Bone marrow (tissue), 2 donors: ENCODE data around the gene OR5C1.
"Not testable (repeated sequence)": the region's sequence is repeated elsewhere in the genome, so short reads cannot be mapped to it uniquely, and the experiment has no call there.

ENCODE experiments used
- DNase-seq, 2 donors: peaks; one replicate each; lab custom pipeline; 2025; lab: John Stamatoyannopoulos, UW

The OR5C1 gene

GRCh38 chr9:122788831-122789230, at the start of gene OR5C1:
Gene OR5C1, plus strand, starts transcription at chr9:122788933. Its CDS starts 0 bp downstream, at chr9:122788933.
- no peak for DNase-seq

DNA sequence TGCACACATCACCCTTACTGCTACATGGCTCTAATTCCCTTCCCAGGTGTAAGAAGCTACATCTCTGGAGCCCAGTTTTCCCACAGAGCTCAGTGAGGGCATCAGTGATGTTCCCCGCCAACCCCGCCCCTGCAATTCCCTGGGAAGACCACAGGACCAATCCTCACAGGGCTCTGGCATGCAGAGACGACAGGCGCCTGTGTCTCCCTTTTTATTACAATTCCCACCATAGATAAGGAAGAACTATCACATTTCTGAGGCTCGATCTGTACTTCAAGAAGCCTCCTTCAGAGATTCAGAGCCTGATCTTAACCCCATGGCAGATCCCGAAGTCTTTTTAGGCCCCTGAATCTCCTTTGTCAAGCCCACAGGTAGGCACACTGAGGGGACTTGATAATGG, 46.7 kb upstream of the OR5C1 start, which contains the start of gene OR1L6:
OR1L6 (plus strand) TSS at position 301 of the 400 bp plus-strand sequence. CDS start 7,545 bp downstream, outside the sequence.
- no peak for DNase-seq

DNA sequence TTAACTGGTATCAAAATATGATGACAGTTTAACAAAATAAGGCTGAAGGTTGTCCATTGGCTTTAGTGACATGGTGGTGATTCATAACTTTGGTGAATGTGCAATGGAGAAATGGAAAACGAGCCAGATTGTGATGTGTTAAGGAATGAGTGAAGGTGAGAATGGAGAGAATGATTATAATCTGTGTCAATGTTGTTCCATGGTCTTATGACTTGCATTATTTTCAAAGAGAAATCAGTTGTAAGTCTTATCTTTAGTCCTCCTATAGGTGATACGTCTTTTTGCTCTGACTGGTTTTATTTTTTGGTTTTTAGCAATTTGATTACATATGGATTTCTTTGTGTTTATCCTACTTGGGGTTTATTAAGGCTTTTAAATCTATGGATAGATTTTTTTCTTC, 33.9 kb upstream of the OR5C1 start:
- no peak for DNase-seq

DNA sequence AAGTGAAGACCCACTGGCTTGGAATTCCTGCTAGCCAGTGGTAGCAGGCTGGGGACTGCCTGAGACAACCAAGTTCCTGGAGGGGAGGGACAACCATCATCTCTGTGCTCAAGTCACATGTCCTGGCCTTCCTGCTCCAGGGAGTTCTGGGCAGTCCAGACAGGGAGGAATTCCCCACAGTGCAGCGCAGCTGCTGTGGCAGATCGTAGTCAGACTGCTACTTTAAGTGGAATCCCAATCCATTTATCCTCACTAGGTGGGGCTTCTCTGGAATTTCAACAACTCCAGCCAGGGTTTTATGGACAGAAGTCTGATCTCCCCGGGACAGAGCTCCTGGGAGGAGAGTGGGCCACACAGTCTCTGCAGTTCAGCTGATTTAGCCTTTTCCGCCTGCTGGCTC, 20.9 kb upstream of the OR5C1 start:
- DNase-seq = no peak

DNA sequence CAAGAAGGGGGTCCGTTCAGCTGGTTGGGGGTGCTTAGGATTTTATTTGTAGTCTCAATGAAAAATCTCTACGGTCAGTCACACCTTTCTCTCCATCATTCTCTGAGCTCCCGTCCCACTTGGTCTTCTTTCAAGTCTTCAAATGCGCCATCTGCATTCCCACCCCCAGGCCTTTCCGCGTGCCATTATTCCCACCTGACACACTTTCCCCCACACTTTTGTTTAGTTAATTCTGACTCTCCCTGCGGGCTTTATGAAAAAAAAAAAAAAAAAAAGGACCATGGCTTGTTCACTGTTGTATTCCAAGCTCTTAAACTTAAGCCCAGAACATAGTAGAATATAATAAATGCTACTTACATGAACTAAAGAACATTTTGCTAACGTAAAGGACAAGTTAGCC, 11.7 kb upstream of the OR5C1 start:
- no peak for DNase-seq

DNA sequence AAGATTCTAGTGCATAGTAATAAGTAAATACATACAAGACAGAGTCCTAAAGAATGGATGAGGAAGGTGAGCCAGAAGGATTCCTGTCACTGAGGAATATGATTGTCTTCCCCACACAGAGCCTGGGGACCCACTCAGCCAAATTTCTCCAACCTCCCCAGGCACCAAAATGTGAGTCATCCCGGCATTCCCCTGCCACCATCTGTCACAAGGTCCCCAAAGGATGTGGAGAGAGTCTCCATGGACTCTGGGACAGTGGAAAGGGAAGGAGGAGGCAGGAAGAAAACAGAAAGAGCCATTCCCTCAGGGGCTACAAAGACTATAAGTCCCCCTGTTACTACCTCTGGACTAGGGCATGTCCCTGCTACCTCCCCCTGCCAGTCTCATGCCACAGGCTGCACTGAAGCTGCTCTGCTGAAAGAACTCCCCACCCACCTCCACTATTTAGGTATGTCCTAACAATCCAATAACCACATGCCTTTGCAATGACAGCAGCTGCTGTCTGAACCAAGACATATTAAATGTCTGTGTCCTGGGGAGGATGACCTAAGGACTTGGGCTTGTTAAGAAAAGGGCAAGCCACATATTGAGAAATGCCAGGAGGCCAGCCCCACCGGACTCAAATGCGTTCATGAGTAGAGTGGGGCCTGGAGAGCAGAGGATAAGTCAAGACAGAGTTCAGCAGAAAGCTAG, 10.7 kb upstream of the OR5C1 start:
- DNase-seq = no peak

- DNase-seq = no peak
Measured at GRCh38 chr9:122779181-122779580, 9.6 kb upstream of the OR5C1 start.

- no peak for DNase-seq
Measured at GRCh38 chr9:122780026-122780425, 8.7 kb upstream of the OR5C1 start.

- no peak for DNase-seq
Measured at GRCh38 chr9:122781671-122782070, 7.1 kb upstream of the OR5C1 start.

GRCh38 chr9:122785269-122785668, 3.5 kb upstream of the OR5C1 start:
- no peak for DNase-seq

- no peak for DNase-seq
Measured at GRCh38 chr9:122786338-122786737, 2.4 kb upstream of the OR5C1 start.

DNA sequence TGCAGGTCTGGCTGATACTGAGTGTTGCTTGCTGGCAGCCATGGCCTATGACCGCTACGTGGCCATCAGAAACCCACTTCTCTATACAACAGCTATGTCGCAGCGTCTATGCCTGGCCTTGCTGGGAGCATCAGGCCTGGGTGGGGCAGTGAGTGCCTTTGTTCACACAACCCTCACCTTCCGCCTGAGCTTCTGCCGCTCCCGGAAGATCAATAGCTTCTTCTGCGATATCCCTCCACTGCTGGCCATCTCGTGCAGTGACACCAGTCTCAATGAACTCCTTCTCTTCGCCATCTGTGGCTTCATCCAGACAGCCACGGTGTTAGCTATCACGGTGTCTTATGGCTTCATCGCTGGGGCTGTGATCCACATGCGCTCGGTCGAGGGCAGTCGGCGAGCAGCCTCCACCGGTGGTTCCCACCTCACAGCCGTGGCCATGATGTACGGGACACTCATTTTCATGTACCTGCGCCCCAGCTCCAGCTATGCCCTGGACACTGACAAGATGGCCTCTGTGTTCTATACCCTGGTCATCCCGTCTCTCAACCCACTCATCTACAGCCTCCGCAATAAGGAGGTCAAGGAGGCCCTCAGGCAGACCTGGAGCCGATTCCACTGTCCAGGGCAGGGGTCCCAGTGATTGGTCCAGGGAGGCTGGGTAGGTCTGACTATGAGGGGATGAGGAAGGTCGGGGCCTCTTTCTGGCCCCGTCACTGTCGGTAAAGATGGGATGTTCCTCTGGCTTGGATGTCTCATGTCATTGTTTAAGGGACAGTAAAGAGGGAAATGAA, 718 bp downstream of the OR5C1 start:
- no peak for DNase-seq

- no peak for DNase-seq
Measured at GRCh38 chr9:122791872-122792669, 3.3 kb downstream of the OR5C1 start.

GRCh38 chr9:122797316-122798063, 8.8 kb downstream of the OR5C1 start:
- no peak for DNase-seq

- DNase-seq = no peak
Measured at GRCh38 chr9:122800066-122801060, 11.6 kb downstream of the OR5C1 start, which contains the start of gene OR1K1. Gene OR1K1, plus strand, starts transcription at chr9:122800123. Its CDS starts 0 bp downstream, at chr9:122800123.

DNA sequence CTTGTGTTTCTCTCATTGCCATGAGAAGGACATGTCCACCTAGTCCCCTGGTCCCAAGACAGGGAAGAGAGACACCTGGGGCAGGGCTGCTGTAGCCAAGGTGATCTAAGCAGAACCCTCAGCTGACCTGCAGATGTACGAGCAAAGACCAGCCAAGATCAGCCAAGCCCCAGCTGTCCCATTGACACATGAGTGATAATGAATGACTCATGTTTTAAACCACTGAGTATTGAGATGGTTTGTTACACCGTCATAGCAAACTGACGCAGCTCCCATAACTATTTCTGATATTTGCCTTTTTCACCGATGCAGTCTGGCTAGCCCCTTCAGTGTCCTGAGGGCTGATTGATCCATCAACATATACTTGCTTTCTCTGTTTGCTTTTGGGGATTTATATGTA, 17.9 kb downstream of the OR5C1 start:
- no peak for DNase-seq

GRCh38 chr9:122807271-122807900, 18.7 kb downstream of the OR5C1 start:
- no peak for DNase-seq

- no peak for DNase-seq
Measured at GRCh38 chr9:122808141-122808540, 19.4 kb downstream of the OR5C1 start.

GRCh38 chr9:122809261-122809660, 20.5 kb downstream of the OR5C1 start:
- not testable (repeated sequence) for DNase-seq
